Fibroblast of lung (primary cell): Measurements from ENCODE around the gene DTX2. TPM values are rescaled to one million over a fixed set of nuclear protein-coding genes. Genes with fewer than 3 reads are reported as not detected.
"Not testable (repeated sequence)": the region's sequence is repeated elsewhere in the genome, so short reads cannot be mapped to it uniquely, and the experiment has no call there.

Experiments used
- DNase-seq, 2 donors: peaks; one replicate each; pipeline versions ENCODE4 v3.0.0 to v3.0.0-alpha.2; 2010; ENCODE audit warnings: low read depth in 2 of 2
- H2AFZ ChIP-seq: 2 replicates; pipeline ENCODE4 v1.5.1; 2012; ENCODE audit warnings: low read length, control low read depth, inconsistent platforms
- H3K27ac ChIP-seq: 2 replicates; pipeline ENCODE4 v1.5.1; 2011; ENCODE audit warnings: low read length, control low read depth; ENCODE audit not compliant: insufficient read depth
- H3K27me3 ChIP-seq: 2 replicates; pipeline ENCODE4 v1.5.1; 2011; ENCODE audit warnings: mild to moderate bottlenecking, low read length; ENCODE audit not compliant: control insufficient read depth, insufficient read depth
- H3K36me3 ChIP-seq: 2 replicates; pipeline ENCODE4 v1.5.1; 2011; ENCODE audit warnings: low read length; ENCODE audit not compliant: control insufficient read depth, insufficient read depth
- H3K4me1 ChIP-seq: 2 replicates; pipeline ENCODE4 v1.5.1; 2011; ENCODE audit warnings: low read length; ENCODE audit not compliant: control insufficient read depth, insufficient read depth; ENCODE audit errors: extremely low read depth
- H3K4me2 ChIP-seq: 2 replicates; pipeline ENCODE4 v1.5.1; 2011; ENCODE audit warnings: low read length, control low read depth; ENCODE audit not compliant: insufficient read depth; ENCODE audit errors: extremely low read depth
- H3K4me3 ChIP-seq, 4 experiments: fragments of 200-600 bp in 1 of 4; sonication (generic) in 1 of 4; replicated peaks in 1 of 4; 2 replicates each; pipeline ENCODE4 v1.5.1; 2011 to 2016; ENCODE audit warnings: low read length in 4 of 4, low read depth in 3 of 4, mild to moderate bottlenecking in 3 of 4, control low read depth in 2 of 4, inconsistent platforms in 1 of 4, mixed read lengths in 1 of 4; ENCODE audit not compliant: insufficient read depth in 1 of 4; ENCODE audit errors: control extremely low read depth in 1 of 4
- H3K79me2 ChIP-seq: 2 replicates; pipeline ENCODE4 v1.5.1; 2012; ENCODE audit warnings: mild to moderate bottlenecking, low read length, inconsistent platforms; ENCODE audit not compliant: control insufficient read depth, insufficient read depth
- H3K9ac ChIP-seq: 2 replicates; pipeline ENCODE4 v1.5.1; 2011; ENCODE audit warnings: mild to moderate bottlenecking, low read length, control low read depth; ENCODE audit not compliant: insufficient read depth
- H3K9me3 ChIP-seq: 2 replicates; pipeline ENCODE4 v1.5.1; 2012; ENCODE audit warnings: low read depth, low read length; ENCODE audit not compliant: control insufficient read depth, insufficient read depth
- H4K20me1 ChIP-seq: 2 replicates; pipeline ENCODE4 v1.5.1; 2011; ENCODE audit warnings: low read length; ENCODE audit not compliant: control insufficient read depth, insufficient read depth; ENCODE audit errors: extremely low read depth
- CTCF ChIP-seq, 2 donors: IDR thresholded peaks in 1 of 2; conservative IDR thresholded peaks in 1 of 2; 1 replicate in 1 of 2; 2 replicates in 1 of 2; pipeline ENCODE4 v1.5.1; 2011 to 2012; ENCODE audit warnings: low read length in 2 of 2, control low read depth in 1 of 2, inconsistent platforms in 1 of 2, low read depth in 1 of 2, mild to moderate bottlenecking in 1 of 2
- polyA plus RNA-seq, 2 donors: library from polyadenylated mRNA; depleted of rRNA in 1 of 2; stranded (reverse) in 1 of 2; unstranded in 1 of 2; fragments of >200 nt; gene quantifications; 2 replicates each; pipeline ENCODE4 v1.2.1, GENCODE V29; 2011 to 2012; ENCODE audit warnings: missing spikeins in 1 of 2
- total RNA-seq: library from RNA; depleted of rRNA; stranded (reverse); fragments of >200 nt; gene quantifications from 2 replicates; pipeline ENCODE4 v1.2.1, GENCODE V29; 2014

The DTX2 gene
- total and polyA plus RNA-seq, 2 donors (not counting 1 experiment from before 2014, with no cell fraction given): 2.2 to 6.8 TPM

DNA sequence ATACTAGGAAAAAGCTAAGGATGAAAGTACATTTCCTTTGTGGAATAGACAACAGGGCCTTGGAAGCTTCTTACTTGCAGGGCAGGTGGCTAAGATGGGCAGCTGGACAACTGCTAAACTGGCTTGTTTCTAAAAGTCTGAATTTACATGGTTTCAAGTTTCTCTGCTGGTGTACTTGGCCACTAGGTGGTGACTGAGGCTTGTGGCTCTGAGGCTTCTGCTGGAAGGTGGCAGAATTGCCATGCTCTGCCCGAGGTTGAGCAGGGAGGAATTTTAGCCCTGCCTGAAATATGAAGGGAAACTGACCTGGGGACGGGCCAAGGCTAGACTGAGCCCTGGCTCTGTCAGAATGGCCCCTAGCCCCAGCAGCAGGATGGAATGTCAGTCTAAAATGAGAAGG, 23.6 kb upstream of the DTX2 start:
- peak; percentile 78 to 86 for DNase-seq
- not testable (repeated sequence) for H2AFZ ChIP-seq, H4K20me1 ChIP-seq, H3K9ac ChIP-seq, H3K4me2 ChIP-seq, H3K36me3 ChIP-seq, H3K27me3 ChIP-seq, H3K9me3 ChIP-seq, H3K4me3 ChIP-seq, H3K4me1 ChIP-seq, H3K27ac ChIP-seq, H3K79me2 ChIP-seq
- peak; percentile 58 to 61 for TF ChIP-seq CTCF (conservative IDR thresholded peaks at IDR 0.05 in 1 of 2, IDR thresholded peaks at IDR 0.05 in 1 of 2; ENCODE audit: low read depth in 1 of 2, low read length in 2 of 2)

GRCh38 chr7:76439120-76439888, 22.2 kb upstream of the DTX2 start:
- not testable (repeated sequence) for H3K4me2 ChIP-seq, H3K4me1 ChIP-seq, H3K27ac ChIP-seq, H3K36me3 ChIP-seq, H3K9ac ChIP-seq, H3K27me3 ChIP-seq, H3K9me3 ChIP-seq, DNase-seq, H3K4me3 ChIP-seq, H4K20me1 ChIP-seq, H2AFZ ChIP-seq, H3K79me2 ChIP-seq

DNA sequence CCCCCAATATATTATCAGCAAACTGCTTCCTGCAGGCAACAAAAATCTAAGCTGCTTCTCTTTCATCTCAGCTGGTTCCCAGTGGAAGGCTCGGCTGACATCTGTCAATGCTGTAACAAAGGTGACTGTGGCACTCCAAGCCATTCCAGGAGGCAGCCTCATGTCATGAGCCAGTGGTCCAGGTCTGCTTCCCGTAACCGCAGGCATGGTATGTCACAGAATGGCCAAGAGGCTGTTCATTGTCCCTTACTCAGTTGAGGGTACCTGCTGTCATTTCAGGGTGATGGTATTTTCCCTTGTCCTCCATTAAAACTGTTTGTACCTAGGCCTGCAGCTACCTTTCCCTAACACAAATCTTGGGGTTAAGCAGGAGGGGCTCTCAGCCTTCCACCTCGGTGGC, 21.1 kb upstream of the DTX2 start:
- not testable (repeated sequence) for H3K4me3 ChIP-seq, H3K4me2 ChIP-seq, H3K27ac ChIP-seq, H3K4me1 ChIP-seq, H3K36me3 ChIP-seq, H3K27me3 ChIP-seq, H3K79me2 ChIP-seq, DNase-seq, H2AFZ ChIP-seq, H3K9me3 ChIP-seq, H4K20me1 ChIP-seq, H3K9ac ChIP-seq

- H2AFZ ChIP-seq: not testable (repeated sequence)
These were observed 19.7 kb upstream of the DTX2 start for GRCh38 chr7:76441792-76442191.

DNA sequence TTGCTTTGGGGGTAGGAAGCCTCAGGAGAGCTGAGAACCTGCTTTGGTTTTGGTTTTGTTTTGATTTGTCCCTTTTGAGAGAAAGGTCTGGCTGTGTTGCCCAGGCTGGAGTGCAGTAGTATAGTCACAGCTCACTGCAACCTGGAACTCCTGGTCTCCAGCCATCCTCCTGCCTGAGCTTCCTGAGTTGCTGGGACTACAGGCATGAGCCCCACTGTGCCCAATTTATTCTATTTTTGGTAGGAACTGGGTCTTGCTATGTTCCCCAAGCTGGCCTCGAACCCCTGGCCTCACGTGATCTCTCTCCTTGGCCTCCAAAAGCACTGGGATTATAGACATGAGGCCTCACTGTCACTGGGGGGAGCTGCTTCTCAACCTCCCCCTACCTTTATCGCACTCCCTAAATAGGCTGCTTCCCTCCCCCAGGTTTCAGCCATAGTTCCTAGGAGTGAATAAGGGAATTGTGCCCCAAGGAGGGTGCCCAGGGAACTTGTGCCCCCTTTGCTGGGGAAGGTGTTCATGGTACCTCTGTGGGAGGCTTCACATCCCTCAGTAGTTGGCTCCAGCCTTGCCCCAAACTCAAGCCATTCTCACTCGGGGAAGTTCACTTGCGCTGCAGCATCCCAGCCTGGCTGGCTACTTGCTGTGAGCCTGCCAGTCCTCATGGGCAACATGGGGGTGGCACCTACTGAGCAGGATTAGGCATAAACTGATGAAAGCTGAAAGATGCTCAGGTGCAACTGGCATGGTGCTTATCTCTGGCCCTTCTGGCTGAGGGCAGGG, 18.7 kb upstream of the DTX2 start:
- H4K20me1 ChIP-seq, H3K9ac ChIP-seq, H3K79me2 ChIP-seq, H3K4me3 ChIP-seq, H3K36me3 ChIP-seq, H2AFZ ChIP-seq, H3K4me1 ChIP-seq, H3K27me3 ChIP-seq, H3K9me3 ChIP-seq, H3K4me2 ChIP-seq, DNase-seq, H3K27ac ChIP-seq: not testable (repeated sequence)

More at GRCh38 chr7:76441792-76442191, 19.7 kb upstream of the DTX2 start:
- H3K27ac ChIP-seq, H3K79me2 ChIP-seq, H3K36me3 ChIP-seq, H3K4me2 ChIP-seq, H3K9me3 ChIP-seq, H4K20me1 ChIP-seq, DNase-seq, H3K27me3 ChIP-seq, H3K4me3 ChIP-seq, H3K4me1 ChIP-seq, H3K9ac ChIP-seq: not testable (repeated sequence)

DNA sequence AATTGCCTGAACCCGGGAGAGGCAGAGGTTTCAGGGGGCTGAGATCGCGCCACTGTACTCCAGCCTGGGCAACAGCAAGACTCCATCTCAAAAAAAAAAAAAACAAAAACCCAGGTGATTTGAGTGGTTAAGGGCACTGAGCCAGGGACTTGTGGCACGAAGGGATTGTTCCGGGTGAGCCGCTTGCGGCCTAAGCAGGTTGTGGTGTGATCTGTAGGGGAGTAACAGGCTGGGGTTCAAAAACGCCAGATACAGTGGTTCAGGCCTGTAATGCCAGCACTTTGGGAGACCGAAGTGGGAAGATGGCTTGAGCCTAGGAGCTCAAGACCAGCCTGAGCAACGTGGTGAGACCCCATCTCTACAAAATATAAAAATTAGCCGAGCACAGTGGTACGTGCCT, 17.7 kb upstream of the DTX2 start:
- H3K27ac ChIP-seq, H2AFZ ChIP-seq, H3K36me3 ChIP-seq, H3K79me2 ChIP-seq, H4K20me1 ChIP-seq, H3K9ac ChIP-seq, H3K9me3 ChIP-seq, H3K27me3 ChIP-seq, H3K4me2 ChIP-seq, H3K4me1 ChIP-seq, DNase-seq, H3K4me3 ChIP-seq: not testable (repeated sequence)
